Measurements from ENCODE around the gene KCNMB1.

The KCNMB1 gene

DNA sequence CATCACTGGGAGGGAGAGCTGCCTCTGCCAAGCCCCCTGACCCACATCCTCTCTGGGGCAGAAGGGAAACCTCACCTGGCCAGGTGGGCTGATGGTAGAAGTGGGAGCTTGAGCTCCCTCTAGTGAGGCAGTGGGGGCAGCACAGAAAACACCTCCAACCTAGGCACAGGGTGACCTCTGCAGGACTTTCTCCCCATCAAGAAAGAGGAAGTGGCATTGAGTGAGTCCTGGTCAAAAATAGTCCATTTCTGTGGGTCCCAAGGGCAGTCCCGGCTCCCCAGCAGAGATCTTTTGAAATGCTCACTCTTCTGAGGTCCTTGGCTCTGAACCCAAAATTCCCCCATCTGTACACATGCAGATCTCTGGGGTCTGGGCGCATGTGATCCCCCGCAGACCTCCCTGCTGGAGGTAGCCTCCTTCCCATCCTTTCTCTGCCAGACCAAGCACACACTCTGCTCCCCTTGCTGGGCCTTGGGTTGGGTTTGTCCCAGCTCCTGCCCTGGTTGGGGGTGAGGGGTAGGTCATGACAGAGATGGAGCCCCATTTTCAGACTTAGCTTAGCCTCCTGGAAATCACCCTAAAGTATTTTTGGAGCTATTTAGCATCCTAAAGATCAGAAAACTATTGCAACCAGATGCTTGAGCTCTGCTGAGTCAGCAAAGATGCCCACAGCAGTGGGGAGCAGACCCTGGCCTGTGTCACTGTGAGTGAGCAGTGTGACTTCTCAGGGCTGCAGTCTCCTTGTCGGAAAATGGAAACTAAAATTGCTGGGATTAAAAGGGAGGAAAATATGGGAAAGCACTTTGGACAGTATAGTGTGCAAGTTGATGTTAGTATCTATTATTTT is 50.0 kb downstream of the KCNMB1 start:
- no peak for DNase-seq (ENCODE audit: low read depth)

GRCh38 chr5:170338291-170338690 is 50.9 kb downstream of the KCNMB1 start:
- DNase-seq (ENCODE audit: low read depth), result no peak

GRCh38 chr5:170337045-170337733 is 52.0 kb downstream of the KCNMB1 start:
- no peak for DNase-seq (ENCODE audit: low read depth)

DNA sequence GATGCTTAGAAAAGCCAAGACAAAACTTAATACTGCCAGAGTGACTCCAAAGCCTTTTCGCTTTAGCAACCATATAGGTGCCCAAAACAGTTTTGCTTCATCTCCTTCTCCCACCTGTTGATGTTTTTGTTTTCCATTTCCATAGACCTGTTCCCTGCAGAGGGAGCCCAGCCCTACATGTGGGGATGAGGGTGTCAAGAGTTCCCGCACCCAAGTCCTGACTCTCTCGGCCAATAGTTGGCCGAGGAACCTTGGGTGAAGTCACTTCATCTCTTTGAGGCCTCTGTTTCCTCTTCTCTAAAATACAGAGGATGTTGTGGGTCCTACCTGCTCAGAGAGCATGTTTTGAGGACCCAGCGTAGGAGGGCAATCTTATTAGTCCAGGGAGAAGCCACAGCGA is 53.1 kb downstream of the KCNMB1 start:
- DNase-seq (ENCODE audit: low read depth), result no peak

DNA sequence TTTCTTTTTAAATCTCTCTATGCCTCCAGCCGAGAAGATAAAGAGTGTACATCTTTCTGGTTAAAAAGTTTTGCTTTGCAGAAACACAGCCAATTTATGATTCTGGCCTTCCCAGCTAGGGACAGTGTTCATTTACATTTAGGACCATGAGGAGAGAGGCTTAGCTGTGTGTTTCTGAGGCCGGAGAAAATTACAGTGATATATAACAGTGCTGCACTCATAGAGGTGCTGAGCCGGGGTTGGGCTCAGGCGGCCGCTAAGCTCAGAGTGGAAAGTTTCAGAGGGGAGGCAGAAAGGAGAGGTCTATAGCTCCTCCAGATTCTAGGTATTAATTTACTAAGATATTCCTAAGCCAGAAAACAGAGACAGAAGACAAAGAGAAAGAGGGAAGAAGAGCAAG is 54.5 kb downstream of the KCNMB1 start:
- DNase-seq (ENCODE audit: low read depth), result no peak

DNA sequence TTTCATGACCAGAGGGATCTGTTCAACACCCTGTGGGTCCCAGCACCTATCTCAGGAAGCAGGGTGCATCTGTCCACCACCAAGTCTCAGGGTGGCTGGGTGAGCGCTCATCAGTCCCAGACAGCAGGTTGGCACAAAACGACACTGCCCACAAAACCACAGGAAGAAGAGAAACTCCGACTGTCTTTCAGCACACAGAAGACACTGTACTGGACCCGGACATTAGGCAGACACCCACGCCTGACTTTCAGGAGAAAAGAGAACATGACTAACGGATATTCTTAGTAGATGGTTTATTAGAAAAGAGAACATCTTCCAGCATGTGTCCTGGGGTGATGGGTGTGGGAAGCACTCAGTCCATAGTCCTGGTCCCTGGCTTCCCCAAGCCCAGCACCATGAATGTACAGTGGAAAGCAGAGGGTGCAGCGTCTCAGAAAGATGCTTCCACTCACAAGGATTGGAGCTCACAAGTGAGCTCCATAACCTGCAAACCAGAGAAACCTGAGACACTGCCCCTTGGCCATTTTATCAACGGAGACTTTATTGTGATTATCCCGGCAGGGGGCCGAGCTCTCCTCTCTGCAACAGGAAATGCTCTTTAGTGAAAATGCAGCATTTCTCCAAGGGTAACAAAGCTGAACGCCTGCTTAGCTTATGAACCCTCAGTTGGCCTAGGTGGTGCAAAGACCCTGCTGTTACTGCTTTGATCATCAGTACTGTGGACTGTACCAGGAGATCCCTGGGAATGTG is 55.8 kb downstream of the KCNMB1 start:
- DNase-seq (ENCODE audit: low read depth), result no peak

- no peak for DNase-seq (ENCODE audit: low read depth)
Measured at GRCh38 chr5:170332058-170332457, 57.1 kb downstream of the KCNMB1 start.

GRCh38 chr5:170330568-170331054 is 58.6 kb downstream of the KCNMB1 start:
- no peak for DNase-seq (ENCODE audit: low read depth)

GRCh38 chr5:170329524-170329923 is 59.6 kb downstream of the KCNMB1 start:
- DNase-seq (ENCODE audit: low read depth), result no peak

DNA sequence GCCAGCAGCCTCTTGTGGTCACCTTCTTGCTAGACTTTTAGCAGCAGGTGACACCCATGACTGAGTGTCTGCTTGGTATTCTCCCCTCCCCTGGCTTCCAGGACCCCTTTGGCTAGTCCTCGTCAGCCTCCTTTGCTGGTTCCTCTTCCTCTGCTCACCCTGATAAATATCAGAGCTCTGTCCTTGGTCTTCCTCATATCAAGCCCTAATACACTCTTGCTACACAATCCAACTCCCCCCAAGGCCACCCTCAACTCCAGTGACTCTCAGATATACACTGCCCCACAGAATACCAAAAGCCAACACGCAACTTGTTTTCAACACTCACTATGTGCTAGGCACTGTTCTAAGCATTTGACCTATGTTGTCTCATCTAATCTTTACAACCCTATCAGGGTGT is 61.3 kb downstream of the KCNMB1 start:
- no peak for DNase-seq (ENCODE audit: low read depth)

- no peak for DNase-seq (ENCODE audit: low read depth)
Measured at GRCh38 chr5:170327168-170327567, 62.0 kb downstream of the KCNMB1 start.
